GM18909 (cell line): ENCODE results near the gene KRT81.
"Not testable (repeated sequence)": the region's sequence is repeated elsewhere in the genome, so short reads cannot be mapped to it uniquely, and the experiment has no call there.

Source experiments
- ATAC-seq: cut with Tn5 transposase; IDR thresholded peaks from one replicate; pipeline ENCODE4 v1.9.1; 2021; ENCODE audit warnings: mild to moderate bottlenecking; ENCODE audit not compliant: unreplicated experiment, poor library complexity

Gene KRT81

GRCh38 chr12:52318241-52318990 lies 27.1 kb upstream of the KRT81 start:
- ATAC-seq: no peak

- ATAC-seq: no peak
These were observed 26.2 kb upstream of the KRT81 start for GRCh38 chr12:52317468-52318052.

GRCh38 chr12:52316701-52317100 lies 25.4 kb upstream of the KRT81 start:
- ATAC-seq: no peak

- no peak for ATAC-seq
These were observed 25.0 kb upstream of the KRT81 start for GRCh38 chr12:52316290-52316689.

GRCh38 chr12:52315721-52316120 lies 24.4 kb upstream of the KRT81 start:
- ATAC-seq: not testable (repeated sequence)

GRCh38 chr12:52314511-52314910 lies 23.2 kb upstream of the KRT81 start:
- ATAC-seq: no peak

- no peak for ATAC-seq
These were observed 22.6 kb upstream of the KRT81 start for GRCh38 chr12:52313926-52314325.

- no peak for ATAC-seq
These were observed 22.1 kb upstream of the KRT81 start for GRCh38 chr12:52313461-52313860.

GRCh38 chr12:52312086-52312485 lies 20.8 kb upstream of the KRT81 start:
- ATAC-seq: no peak

GRCh38 chr12:52311285-52311648 lies 19.9 kb upstream of the KRT81 start:
- ATAC-seq: no peak

GRCh38 chr12:52310622-52311284 lies 19.4 kb upstream of the KRT81 start:
- ATAC-seq: no peak

- no peak for ATAC-seq
These were observed 17.6 kb upstream of the KRT81 start for GRCh38 chr12:52308806-52309425.

- ATAC-seq: no peak
These were observed 16.8 kb upstream of the KRT81 start for GRCh38 chr12:52307836-52308805.

- no peak for ATAC-seq
These were observed 15.4 kb upstream of the KRT81 start for GRCh38 chr12:52306731-52307130.

GRCh38 chr12:52305921-52306705 lies 14.8 kb upstream of the KRT81 start:
- ATAC-seq: no peak

GRCh38 chr12:52304941-52305411 lies 13.6 kb upstream of the KRT81 start:
- ATAC-seq: peak; percentile 89

GRCh38 chr12:52302242-52302914 lies 11.0 kb upstream of the KRT81 start:
- not testable (repeated sequence) for ATAC-seq

GRCh38 chr12:52301721-52302120 lies 10.4 kb upstream of the KRT81 start:
- ATAC-seq: not testable (repeated sequence)
